Renal pelvis (tissue), 4 donors: ENCODE results near the gene FOXD4L6. TPM values are rescaled to one million over a fixed set of nuclear protein-coding genes. Genes with fewer than 3 reads are reported as not detected.
"Not testable (repeated sequence)": the region's sequence is repeated elsewhere in the genome, so short reads cannot be mapped to it uniquely, and the experiment has no call there.

ENCODE experiments used
- DNase-seq: peaks from one replicate; pipeline ENCODE4 v3.0.0-alpha.2; 2013
- polyA plus RNA-seq, 3 donors: library from polyadenylated mRNA; unstranded; fragments of 120-200 nt; gene quantifications; one replicate each; pipeline ENCODE4 v1.2.1, GENCODE V29; 2013; ENCODE audit not compliant: insufficient read length in 3 of 3

FOXD4L6 gene
- polyA plus RNA-seq, 3 donors, result not detected

- not testable (repeated sequence) for DNase-seq
These were observed 23.9 kb downstream of the FOXD4L6 start for GRCh38 chr9:41104542-41104941.

DNA sequence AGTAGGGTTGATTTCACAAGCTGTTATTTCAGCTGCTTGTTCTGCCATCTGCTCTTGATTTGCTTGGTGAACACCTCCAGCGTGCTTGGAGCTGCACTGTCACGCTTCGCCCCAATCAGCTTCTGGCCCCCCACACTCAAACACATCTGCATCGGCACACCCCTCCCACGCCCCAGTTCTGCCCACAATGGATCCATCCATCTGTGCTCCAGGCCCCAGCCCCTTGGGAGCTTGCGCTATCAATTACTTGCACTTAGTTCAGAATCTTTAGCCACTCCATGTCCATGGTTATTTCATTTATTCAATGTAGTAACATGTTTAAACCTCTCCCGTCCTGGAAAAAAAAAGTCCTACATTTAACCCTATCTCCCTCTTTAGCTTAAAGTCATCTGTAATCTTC is 28.0 kb downstream of the FOXD4L6 start:
- DNase-seq, result not testable (repeated sequence)

- DNase-seq, result not testable (repeated sequence)
These were observed 29.7 kb downstream of the FOXD4L6 start for GRCh38 chr9:41098759-41099158.

DNA sequence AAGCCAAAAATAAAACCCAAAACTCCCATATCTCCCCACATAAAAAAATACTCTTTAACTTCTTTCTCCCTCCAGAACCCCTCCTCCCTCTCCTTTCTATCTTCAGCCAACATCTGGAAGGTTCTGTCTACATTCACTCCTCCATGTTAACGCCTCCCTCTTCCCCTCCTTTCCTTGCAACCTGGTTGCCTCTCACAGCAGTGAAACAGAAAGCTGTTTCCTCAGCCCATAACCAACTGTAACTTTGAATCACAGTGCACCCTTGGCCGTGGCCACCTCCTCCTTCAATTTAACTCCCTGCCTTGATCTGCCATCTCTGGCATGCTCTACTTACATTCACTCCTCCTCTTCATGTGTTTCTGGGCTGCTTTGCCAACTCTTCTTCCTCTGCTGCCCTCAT is 33.4 kb downstream of the FOXD4L6 start:
- DNase-seq, result not testable (repeated sequence)

DNA sequence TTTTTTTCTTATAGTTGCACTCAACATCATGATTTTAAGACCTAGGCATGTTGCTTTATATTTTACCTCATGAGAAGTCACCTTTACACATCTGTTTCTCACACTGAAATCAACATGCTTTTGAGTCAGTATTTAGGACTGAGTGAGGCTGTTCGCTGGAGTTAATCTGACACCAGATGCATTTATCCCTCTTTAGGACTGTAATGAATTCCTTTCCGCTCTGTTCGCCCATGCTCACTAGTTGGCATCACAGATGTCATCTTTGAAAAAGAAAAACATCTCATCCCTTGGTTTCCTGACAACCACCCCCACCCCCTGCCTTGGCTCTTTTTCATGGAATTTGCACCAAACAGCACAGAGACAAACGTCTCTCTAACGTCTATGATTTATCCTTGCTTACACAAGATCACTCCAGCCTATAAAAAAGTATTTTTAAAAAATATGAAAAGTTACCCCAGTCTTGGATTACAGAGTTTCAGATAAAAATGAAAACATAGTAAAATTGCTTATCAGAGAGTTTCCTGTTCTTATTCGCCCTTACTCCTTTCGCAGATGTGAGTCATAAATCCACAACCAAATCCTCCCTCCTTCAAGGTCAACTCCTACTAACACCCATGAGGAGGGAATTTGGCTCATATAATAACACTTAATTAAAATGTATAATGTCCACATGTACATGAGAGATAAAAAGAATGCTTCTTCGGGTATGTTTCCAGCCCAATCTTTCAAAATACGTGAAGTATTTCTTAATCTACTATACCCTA is 34.3 kb downstream of the FOXD4L6 start:
- not testable (repeated sequence) for DNase-seq

- DNase-seq, result not testable (repeated sequence)
These were observed 37.6 kb downstream of the FOXD4L6 start for GRCh38 chr9:41090922-41091321.

DNA sequence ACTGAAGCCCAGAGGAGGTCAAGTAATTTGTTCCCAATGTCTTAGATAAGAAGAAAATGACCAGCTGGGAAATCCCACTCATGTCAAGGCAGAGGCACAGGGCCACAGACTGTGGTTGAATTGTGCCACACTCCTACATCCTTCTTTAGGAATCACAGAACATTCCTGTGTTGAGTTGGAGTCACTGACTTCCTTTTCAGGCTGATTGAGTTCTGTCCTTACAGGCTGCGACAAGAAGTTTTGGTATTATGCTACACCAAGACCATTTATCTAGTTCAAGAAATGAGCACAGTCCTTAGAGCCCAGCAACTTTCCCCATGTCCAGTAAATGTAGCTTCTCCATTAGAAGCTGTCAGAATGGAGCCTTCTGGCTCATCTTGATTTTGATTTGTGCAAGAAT is 38.1 kb downstream of the FOXD4L6 start:
- DNase-seq, result not testable (repeated sequence)

DNA sequence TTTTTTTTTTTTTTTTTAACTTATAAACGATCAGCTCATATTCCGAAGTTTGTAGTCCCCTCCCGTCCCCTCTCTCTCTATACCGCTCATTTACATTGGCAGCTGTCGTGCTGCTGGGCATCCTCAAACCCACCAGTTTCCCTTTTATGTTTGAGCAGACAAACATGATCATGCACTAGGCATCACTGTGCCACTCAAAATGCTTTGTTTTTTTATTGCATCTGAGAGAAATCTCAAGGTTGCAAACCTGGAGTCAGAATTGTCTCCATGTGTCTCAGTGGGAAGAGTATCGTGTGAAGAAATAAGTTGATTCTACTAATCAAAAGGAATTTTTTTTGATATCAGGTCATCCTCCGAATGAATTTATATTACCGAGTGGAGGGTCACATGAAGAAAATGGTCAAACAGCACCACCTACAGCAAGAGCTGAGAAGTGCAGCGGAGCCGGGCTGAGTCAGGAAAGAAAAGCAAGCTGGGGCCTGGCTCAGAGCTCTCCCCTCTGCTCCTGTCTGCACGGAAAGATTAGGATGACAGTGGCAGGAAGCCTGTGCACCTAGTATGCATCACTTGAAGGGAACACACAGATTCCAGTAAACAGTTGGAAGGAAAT is 39.9 kb downstream of the FOXD4L6 start:
- not testable (repeated sequence) for DNase-seq

GRCh38 chr9:41087929-41088328 is 40.6 kb downstream of the FOXD4L6 start:
- not testable (repeated sequence) for DNase-seq

- not testable (repeated sequence) for DNase-seq
These were observed 41.2 kb downstream of the FOXD4L6 start for GRCh38 chr9:41087157-41087780.

DNA sequence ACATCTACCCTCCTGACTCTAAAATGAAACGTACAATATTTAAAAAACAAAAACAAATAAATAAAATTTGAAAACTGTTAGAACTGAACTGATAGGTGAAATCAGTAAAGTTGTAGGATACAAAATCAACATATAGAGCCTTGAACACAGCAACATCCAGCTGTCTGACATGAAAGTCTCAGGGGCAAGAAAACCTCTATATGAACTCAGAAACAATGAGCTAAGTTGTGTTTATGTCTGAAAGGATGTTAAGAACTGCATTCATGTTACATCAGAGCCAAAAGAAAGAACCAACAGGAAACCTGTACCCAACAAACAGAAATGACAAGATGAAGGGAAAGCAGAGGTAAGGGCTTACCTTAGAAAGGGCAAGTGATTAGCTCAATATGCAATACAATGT is 41.8 kb downstream of the FOXD4L6 start:
- DNase-seq, result not testable (repeated sequence)

DNA sequence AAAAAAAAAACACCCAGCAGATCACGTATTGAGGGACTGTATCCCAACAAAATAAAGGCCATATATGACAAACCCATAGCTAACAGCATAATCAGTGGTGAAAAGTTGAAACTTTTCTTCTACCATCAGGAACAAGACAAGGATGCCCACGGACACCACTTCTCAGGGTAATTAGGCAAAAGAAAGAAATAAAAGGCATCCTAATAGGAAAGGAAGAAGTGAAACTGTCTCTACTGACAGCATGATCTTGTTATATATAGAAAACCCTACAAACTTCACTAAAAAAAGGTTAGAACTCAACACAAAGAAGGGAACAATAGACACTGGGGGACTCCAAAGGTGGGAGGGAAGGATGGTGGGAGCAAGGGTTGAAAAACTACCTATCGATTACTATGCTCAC is 42.3 kb downstream of the FOXD4L6 start:
- DNase-seq, result not testable (repeated sequence)

- DNase-seq, result not testable (repeated sequence)
These were observed 46.1 kb downstream of the FOXD4L6 start for GRCh38 chr9:41082358-41082757.

GRCh38 chr9:41079464-41079863 is 49.0 kb downstream of the FOXD4L6 start:
- DNase-seq, result not testable (repeated sequence)

- not testable (repeated sequence) for DNase-seq
These were observed 50.9 kb downstream of the FOXD4L6 start for GRCh38 chr9:41077586-41077985.

Other genes starting within 250 kb of the FOXD4L6 start
- gene ZNG1F, start 60.6 kb upstream of the FOXD4L6 start, polyA plus RNA-seq, result 10 to 100 TPM; 10.4 to 27.7 (median 26.5) TPM